HG02981 (cell line): ENCODE measurements around the gene KAZN.
A peak's percentile ranks its signal among the peaks of the same experiment; 100 is the strongest.
"Not testable (repeated sequence)": the region's sequence is repeated elsewhere in the genome, so short reads cannot be mapped to it uniquely, and the experiment has no call there.

ENCODE experiments used
- ATAC-seq: cut with Tn5 transposase; IDR thresholded peaks from one replicate; pipeline ENCODE4 v1.9.1; 2021; ENCODE audit warnings: mild to moderate bottlenecking, moderate library complexity; ENCODE audit not compliant: unreplicated experiment

Gene KAZN

GRCh38 chr1:15115542-15116330 is 517.3 kb downstream of the KAZN start:
- no peak for ATAC-seq

GRCh38 chr1:15116966-15117365 is 518.5 kb downstream of the KAZN start:
- ATAC-seq: no peak

GRCh38 chr1:15117671-15118325 is 519.3 kb downstream of the KAZN start:
- no peak for ATAC-seq

- ATAC-seq: no peak
These were observed 520.1 kb downstream of the KAZN start for GRCh38 chr1:15118579-15118978.

GRCh38 chr1:15120251-15120945 is 521.9 kb downstream of the KAZN start:
- ATAC-seq: no peak

GRCh38 chr1:15122331-15122730 is 523.8 kb downstream of the KAZN start:
- no peak for ATAC-seq

- no peak for ATAC-seq
These were observed 524.8 kb downstream of the KAZN start for GRCh38 chr1:15123270-15123669.

GRCh38 chr1:15123925-15124324 is 525.4 kb downstream of the KAZN start:
- no peak for ATAC-seq

GRCh38 chr1:15124362-15125100 is 526.0 kb downstream of the KAZN start:
- ATAC-seq: no peak

GRCh38 chr1:15125101-15125745 is 526.7 kb downstream of the KAZN start:
- no peak for ATAC-seq

GRCh38 chr1:15128077-15128476 is 529.6 kb downstream of the KAZN start:
- ATAC-seq: no peak

GRCh38 chr1:15128520-15129313 is 530.2 kb downstream of the KAZN start:
- ATAC-seq: peak; percentile 73

GRCh38 chr1:15129944-15130343 is 531.5 kb downstream of the KAZN start:
- ATAC-seq: no peak

- ATAC-seq: no peak
These were observed 532.1 kb downstream of the KAZN start for GRCh38 chr1:15130607-15131006.

GRCh38 chr1:15132965-15133364 is 534.5 kb downstream of the KAZN start:
- ATAC-seq: no peak

- no peak for ATAC-seq
These were observed 535.8 kb downstream of the KAZN start for GRCh38 chr1:15134285-15134684.

GRCh38 chr1:15135604-15136003 is 537.1 kb downstream of the KAZN start:
- ATAC-seq: not testable (repeated sequence)

GRCh38 chr1:15137809-15138208 is 539.3 kb downstream of the KAZN start:
- ATAC-seq: no peak

- ATAC-seq: no peak
These were observed 541.3 kb downstream of the KAZN start for GRCh38 chr1:15139654-15140350.
